Gastroesophageal sphincter (tissue), 4 donors: ENCODE data around the gene ZSWIM7. TPM values are rescaled to one million over a fixed set of nuclear protein-coding genes. Genes with fewer than 3 reads are reported as not detected.

ENCODE experiments used
- ATAC-seq: fragments of 150-250 bp; one replicate; pipeline ENCODE4 v1.9.1; 2016; ENCODE audit warnings: mild to moderate bottlenecking, moderate library complexity
- H3K27ac ChIP-seq, 4 donors: fragments of 200-600 bp; sonication (generic) in 3 of 4; 1 replicate in 3 of 4; 2 replicates in 1 of 4; pipeline ENCODE4 v1.5.1; 2016 to 2019
- H3K27me3 ChIP-seq: fragments of 200-600 bp; sonication (generic); one replicate; pipeline ENCODE4 v1.5.1; 2019
- H3K36me3 ChIP-seq, 2 donors: fragments of 200-600 bp; sonication (generic); one replicate each; pipeline ENCODE4 v1.5.1; 2019; ENCODE audit warnings: control low read depth in 1 of 2
- H3K4me1 ChIP-seq, 3 donors: fragments of 200-600 bp; sonication (generic); 1 replicate in 2 of 3; 2 replicates in 1 of 3; pipeline ENCODE4 v1.5.1; 2016 to 2019; ENCODE audit warnings: control low read depth in 2 of 3
- H3K4me3 ChIP-seq, 2 donors: fragments of 200-600 bp; sonication (generic); one replicate each; pipeline ENCODE4 v1.5.1; 2019; ENCODE audit warnings: mild to moderate bottlenecking in 1 of 2, moderate library complexity in 1 of 2
- H3K9me3 ChIP-seq, 3 donors: fragments of 200-600 bp; sonication (generic); one replicate each; pipeline ENCODE4 v1.5.1; 2017 to 2019; ENCODE audit warnings: control low read depth in 2 of 3
- EP300 ChIP-seq: sonication (generic); formaldehyde crosslinking; IDR thresholded peaks from one replicate; pipeline ENCODE4 v1.6.1; 2017; ENCODE audit warnings: antibody characterized with exemption, mild to moderate bottlenecking
- POLR2A ChIP-seq, 2 donors: fragments of 450-650 bp; IDR thresholded peaks; one replicate each; pipeline ENCODE4 v1.6.1; 2017; ENCODE audit warnings: antibody characterized with exemption in 2 of 2, mild to moderate bottlenecking in 2 of 2, moderate library complexity in 1 of 2
- POLR2AphosphoS5 ChIP-seq: sonication (generic); formaldehyde crosslinking; IDR thresholded peaks from one replicate; pipeline ENCODE4 v1.6.1; 2017; ENCODE audit warnings: antibody characterized with exemption
- WGBS, 2 donors: methylation state at CpG; one replicate each; pipeline ENCODE4 v1.1.5; 2018; ENCODE audit warnings: low coverage in 1 of 2; 5-methylcytosine and 5-hydroxymethylcytosine counted together
- total RNA-seq, 4 donors: library from RNA; depleted of rRNA; stranded (reverse); fragments of >200 nt; gene quantifications; one replicate each; pipeline ENCODE4 v1.1.0, GENCODE V29; 2016
- TF ChIP-seq, protein P1 (sequence below), 4 experiments: fragments of 200-600 bp in 2 of 4; fragments of 450-650 bp in 2 of 4; sonication (generic) in 1 of 4; IDR thresholded peaks; one replicate each; pipeline ENCODE4 v1.5.1; 2017 to 2019; ENCODE audit warnings: antibody characterized with exemption in 4 of 4, mild to moderate bottlenecking in 2 of 4, moderate library complexity in 2 of 4

Gene ZSWIM7
- total RNA-seq, 4 donors from 2014 or later, result 12.1 to 32.4 (median 13.6) TPM

DNA sequence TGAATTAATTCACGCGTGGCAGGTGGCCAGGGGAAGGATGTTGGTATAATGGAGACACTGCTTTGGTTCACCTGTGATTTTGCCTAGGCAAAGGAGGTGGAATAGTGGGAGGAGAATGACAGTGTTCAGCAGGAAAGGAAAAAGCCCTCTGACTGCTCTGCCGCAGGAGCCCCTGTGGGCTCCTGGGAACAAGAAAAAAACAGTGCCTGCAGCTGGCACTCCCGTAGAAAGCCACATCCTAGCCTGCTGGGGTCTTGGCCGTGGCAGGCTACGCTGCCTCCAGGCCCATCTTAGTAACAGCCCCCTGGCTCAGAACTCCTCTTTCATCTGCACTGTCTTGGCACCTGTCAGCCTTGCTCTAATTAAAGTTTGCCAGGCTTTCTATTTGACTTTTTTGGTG, 34.0 kb downstream of the ZSWIM7 start:
- Histone ChIP-seq H3K4me3 (no peak overlapping the region), H3K27ac (no peak overlapping the region), H3K9me3 (no peaks in the 10 kb centered on the region), H3K4me1 (peaks cover 0 to 9% (median 0%) of the 10 kb centered on the region in 3 donors), H3K36me3 (no peaks in the 10 kb centered on the region), H3K27me3 (no peaks in the 10 kb centered on the region)
- ATAC-seq, result no peak
- WGBS, 2 donors, result 86 to 91% methylated on average over 1 to 6 of the region's 6 CpGs
- TF ChIP-seq, protein P1, sequence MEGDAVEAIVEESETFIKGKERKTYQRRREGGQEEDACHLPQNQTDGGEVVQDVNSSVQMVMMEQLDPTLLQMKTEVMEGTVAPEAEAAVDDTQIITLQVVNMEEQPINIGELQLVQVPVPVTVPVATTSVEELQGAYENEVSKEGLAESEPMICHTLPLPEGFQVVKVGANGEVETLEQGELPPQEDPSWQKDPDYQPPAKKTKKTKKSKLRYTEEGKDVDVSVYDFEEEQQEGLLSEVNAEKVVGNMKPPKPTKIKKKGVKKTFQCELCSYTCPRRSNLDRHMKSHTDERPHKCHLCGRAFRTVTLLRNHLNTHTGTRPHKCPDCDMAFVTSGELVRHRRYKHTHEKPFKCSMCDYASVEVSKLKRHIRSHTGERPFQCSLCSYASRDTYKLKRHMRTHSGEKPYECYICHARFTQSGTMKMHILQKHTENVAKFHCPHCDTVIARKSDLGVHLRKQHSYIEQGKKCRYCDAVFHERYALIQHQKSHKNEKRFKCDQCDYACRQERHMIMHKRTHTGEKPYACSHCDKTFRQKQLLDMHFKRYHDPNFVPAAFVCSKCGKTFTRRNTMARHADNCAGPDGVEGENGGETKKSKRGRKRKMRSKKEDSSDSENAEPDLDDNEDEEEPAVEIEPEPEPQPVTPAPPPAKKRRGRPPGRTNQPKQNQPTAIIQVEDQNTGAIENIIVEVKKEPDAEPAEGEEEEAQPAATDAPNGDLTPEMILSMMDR (IDR thresholded peaks at IDR 0.05), result no peak
- TF ChIP-seq EP300 (no peak), POLR2AphosphoS5 (no peak), POLR2A (IDR thresholded peaks at IDR 0.05) (no peak)

DNA sequence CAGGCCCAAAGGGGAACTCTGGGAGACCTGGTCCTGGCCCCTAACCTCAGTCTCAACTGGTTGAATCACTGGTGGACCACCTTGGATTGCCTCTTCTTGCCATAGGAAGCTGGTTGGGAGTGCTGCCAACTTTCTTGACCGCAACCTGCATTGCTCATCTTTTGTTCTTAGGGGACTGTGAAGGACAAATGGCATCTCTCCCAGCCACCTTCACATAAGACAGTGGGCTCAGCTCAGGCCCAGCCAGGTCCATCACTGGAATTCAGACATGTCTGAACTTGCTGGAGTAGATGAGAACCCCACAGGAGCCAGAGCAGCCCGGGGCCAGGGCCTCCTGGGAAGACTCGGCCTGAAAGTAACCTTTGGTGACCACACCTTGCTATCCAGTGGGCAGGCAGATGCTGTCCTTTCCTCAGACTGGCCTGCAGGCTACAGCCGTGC, 35.8 kb downstream of the ZSWIM7 start:
- Histone ChIP-seq H3K36me3 (no peaks in the 10 kb centered on the region), H3K9me3 (no peaks in the 10 kb centered on the region), H3K4me3 (no peak overlapping the region), H3K27ac (no peak overlapping the region), H3K27me3 (no peaks in the 10 kb centered on the region), H3K4me1 (peaks cover 0 to 14% (median 0%) of the 10 kb centered on the region in 3 donors)
- no peak for ATAC-seq
- 90% methylated on average over 2 of the region's 4 CpGs; no CpG with 5 or more reads in 1 of the 2 donors for WGBS, 2 donors
- TF ChIP-seq POLR2AphosphoS5, result no peak
- TF ChIP-seq EP300, result no peak
- no peak for TF ChIP-seq POLR2A (IDR thresholded peaks at IDR 0.05)

DNA sequence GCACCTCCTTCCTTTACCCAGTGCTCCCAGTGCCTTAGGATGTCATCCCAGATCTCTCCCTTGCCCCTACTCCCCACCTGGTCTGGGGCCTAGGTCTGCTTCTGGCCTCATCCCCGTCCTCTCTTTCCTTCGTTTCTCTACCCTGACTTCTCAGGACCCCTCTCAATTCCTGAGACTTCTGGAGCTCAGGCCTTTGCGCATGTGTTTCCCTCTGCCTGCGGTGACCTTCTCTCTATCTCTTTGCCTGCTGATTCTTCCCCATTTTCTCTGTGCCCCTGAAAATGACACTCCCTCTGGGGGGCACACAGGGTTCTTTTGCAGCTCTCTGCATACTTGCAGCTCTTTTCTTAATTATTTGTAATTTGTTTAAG, 41.0 kb downstream of the ZSWIM7 start:
- Histone ChIP-seq H3K27me3 (no peaks in the 10 kb centered on the region), H3K4me1 (peaks cover 0 to 8% (median 0%) of the 10 kb centered on the region in 3 donors), H3K27ac (no peak overlapping the region), H3K36me3 (no peaks in the 10 kb centered on the region), H3K9me3 (no peaks in the 10 kb centered on the region), H3K4me3 (no peak overlapping the region)
- ATAC-seq, result no peak
- TF ChIP-seq, protein P1 (IDR thresholded peaks at IDR 0.05), result no peak
- TF ChIP-seq POLR2AphosphoS5 (no peak), EP300 (no peak), POLR2A (IDR thresholded peaks at IDR 0.05) (no peak)
- WGBS, 2 donors, result 91 to 94% methylated on average over 2 to 4 of the region's 4 CpGs

DNA sequence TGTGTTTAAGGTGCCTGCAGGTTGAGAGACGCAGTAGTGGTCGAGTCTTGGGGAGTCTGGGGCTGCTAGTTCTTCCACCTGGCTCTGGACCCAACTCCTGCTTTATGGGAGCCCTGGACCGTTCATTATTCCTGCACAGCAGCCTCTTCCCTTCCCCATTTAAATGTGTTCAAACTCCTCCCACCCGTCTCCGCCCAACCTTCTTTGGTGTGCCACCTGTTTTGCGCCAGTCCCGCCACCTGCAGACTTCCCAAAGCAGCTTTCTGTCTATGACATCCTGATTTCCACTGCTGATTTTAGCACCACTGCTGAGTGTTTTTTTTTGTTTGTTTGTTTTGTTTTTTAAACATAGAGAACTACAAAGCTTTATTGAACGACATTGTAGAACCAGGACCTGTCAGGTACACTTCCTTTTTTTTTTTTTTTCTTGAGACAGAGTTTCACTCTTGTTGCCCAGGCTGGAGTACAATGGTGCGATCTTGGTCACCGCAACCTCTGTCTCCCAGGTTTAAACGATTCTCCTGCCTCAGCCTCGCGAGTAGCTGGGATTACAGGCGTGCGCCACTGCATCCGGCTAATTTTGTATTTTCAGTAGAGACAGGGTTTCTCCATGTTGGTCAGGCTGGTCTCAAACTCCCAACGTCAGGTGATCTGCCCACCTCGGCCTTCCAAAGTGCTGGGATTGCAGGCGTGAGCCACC, 41.7 kb downstream of the ZSWIM7 start:
- ATAC-seq, result no peak
- Histone ChIP-seq H3K27ac (no peak overlapping the region), H3K36me3 (no peaks in the 10 kb centered on the region), H3K4me1 (peaks cover 0 to 8% (median 0%) of the 10 kb centered on the region in 3 donors), H3K27me3 (no peaks in the 10 kb centered on the region), H3K4me3 (no peak overlapping the region), H3K9me3 (no peaks in the 10 kb centered on the region)
- 92 to 96% methylated on average over 4 to 18 of the region's 19 CpGs for WGBS, 2 donors
- no peak for TF ChIP-seq EP300
- no peak for TF ChIP-seq POLR2AphosphoS5
- no peak for TF ChIP-seq POLR2A (IDR thresholded peaks at IDR 0.05)
- TF ChIP-seq, protein P1 (IDR thresholded peaks at IDR 0.05), result no peak

DNA sequence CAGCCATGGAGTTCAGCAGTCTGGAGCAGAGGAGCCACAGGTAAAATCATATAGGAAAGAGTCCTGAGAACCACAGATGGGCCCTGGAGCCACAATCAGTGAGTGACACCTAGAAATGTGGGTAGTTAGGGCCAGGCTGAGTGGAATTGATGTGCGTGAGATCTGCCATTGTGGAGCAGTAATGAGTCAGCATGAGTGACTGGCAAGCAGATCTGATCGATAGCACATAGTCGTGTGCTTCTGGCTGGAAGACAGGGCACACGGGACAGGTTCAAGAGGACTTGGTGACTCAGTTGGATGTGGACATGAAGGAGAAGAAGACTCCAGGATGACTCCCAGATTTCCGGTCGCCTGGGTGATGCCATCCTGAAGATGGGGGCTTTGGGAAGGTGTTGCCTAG, 42.3 kb downstream of the ZSWIM7 start:
- TF ChIP-seq POLR2AphosphoS5, result no peak
- no peak for TF ChIP-seq POLR2A (IDR thresholded peaks at IDR 0.05)
- TF ChIP-seq, protein P1 (IDR thresholded peaks at IDR 0.05), result no peak
- TF ChIP-seq EP300, result no peak
- 82 to 100% methylated on average over 3 to 5 of the region's 6 CpGs for WGBS, 2 donors
- no peaks in the 10 kb centered on the region for H3K36me3 ChIP-seq
- H3K4me1 ChIP-seq, result peaks cover 0 to 8% (median 0%) of the 10 kb centered on the region in 3 donors
- no peaks in the 10 kb centered on the region for H3K9me3 ChIP-seq
- H3K27me3 ChIP-seq, result no peaks in the 10 kb centered on the region
- H3K4me3 ChIP-seq, result no peak overlapping the region
- no peak for ATAC-seq
- no peak overlapping the region for H3K27ac ChIP-seq
